SK-N-SH (cell line): ENCODE results near the gene CACNG5.

Experiments
- CTCF ChIP-seq: fragments of 200-600 bp; sonication (generic); IDR thresholded peaks from 2 replicates; pipeline ENCODE4 v1.6.1; 2017; ENCODE audit warnings: antibody characterized with exemption, mild to moderate bottlenecking, moderate library complexity
- EZH2phosphoT487 ChIP-seq: fragments of 200-600 bp; sonication (generic); IDR thresholded peaks from 2 replicates; pipeline ENCODE4 v1.6.1; 2017; ENCODE audit warnings: low read depth, mixed run types, mild to moderate bottlenecking, antibody characterized with exemption, moderate library complexity, borderline replicate concordance
- MAX ChIP-seq: IDR thresholded peaks from 2 replicates; pipeline ENCODE4 v1.4.0; 2012; ENCODE audit warnings: low read depth
- REST ChIP-seq: IDR thresholded peaks from 2 replicates; pipeline ENCODE4 v1.6.1; 2012; ENCODE audit warnings: mild to moderate bottlenecking, low read depth, low read length, moderate library complexity
- RFX5 ChIP-seq: IDR thresholded peaks from 2 replicates; pipeline ENCODE4 v1.6.1; 2012; ENCODE audit warnings: mild to moderate bottlenecking, improper control_type of control experiment, low read length

- TF ChIP-seq EZH2phosphoT487: no peak
- no peak for TF ChIP-seq REST
- no peak for TF ChIP-seq CTCF
- no peak for TF ChIP-seq RFX5
- no peak for TF ChIP-seq MAX
Observed at GRCh38 chr17:66849851-66850580, 15.1 kb downstream of the CACNG5 start.
